ENCODE results near the gene SLC25A29.

Gene SLC25A29

GRCh38 chr14:100279133-100279532, 27.1 kb downstream of the SLC25A29 start:
- DNase-seq, result no peak

- no peak for DNase-seq
Measured at GRCh38 chr14:100278702-100279101, 27.5 kb downstream of the SLC25A29 start.

GRCh38 chr14:100275214-100275613, 31.0 kb downstream of the SLC25A29 start:
- no peak for DNase-seq

- no peak for DNase-seq
Measured at GRCh38 chr14:100274250-100274649, 32.0 kb downstream of the SLC25A29 start.

GRCh38 chr14:100271247-100271939, 34.9 kb downstream of the SLC25A29 start:
- DNase-seq, result no peak

- DNase-seq, result no peak
Measured at GRCh38 chr14:100268591-100269207, 37.5 kb downstream of the SLC25A29 start.

GRCh38 chr14:100267990-100268389, 38.3 kb downstream of the SLC25A29 start:
- DNase-seq, result no peak

GRCh38 chr14:100263141-100263540, 43.1 kb downstream of the SLC25A29 start:
- DNase-seq, result no peak

GRCh38 chr14:100262545-100262944, 43.7 kb downstream of the SLC25A29 start:
- DNase-seq, result no peak

GRCh38 chr14:100261621-100262020, 44.6 kb downstream of the SLC25A29 start:
- DNase-seq, result no peak

- no peak for DNase-seq
Measured at GRCh38 chr14:100256339-100256895, 49.8 kb downstream of the SLC25A29 start.

- DNase-seq, result no peak
Measured at GRCh38 chr14:100252684-100253083, 53.6 kb downstream of the SLC25A29 start.

- no peak for DNase-seq
Measured at GRCh38 chr14:100250732-100251465, 55.3 kb downstream of the SLC25A29 start.

GRCh38 chr14:100246809-100247428, 59.3 kb downstream of the SLC25A29 start:
- DNase-seq, result no peak

- DNase-seq, result no peak
Measured at GRCh38 chr14:100243020-100243419, 63.2 kb downstream of the SLC25A29 start.

GRCh38 chr14:100241279-100241678, 65.0 kb downstream of the SLC25A29 start:
- no peak for DNase-seq
